IPS DF 4.7 (cell line): Measurements from ENCODE around the gene DGCR8.
A peak's percentile ranks its signal among the peaks of the same experiment; 100 is the strongest.

Experiments used
- DNase-seq: peaks from one replicate; pipeline ENCODE4 v3.0.0-alpha.2; 2013; ENCODE audit warnings: low spot score; ENCODE audit errors: extremely low read depth

Gene DGCR8

GRCh38 chr22:20079745-20080444 is at the start of gene DGCR8:
Gene DGCR8 (plus strand): TSS chr22:20080241. CDS start chr22:20085964, 5,723 bp downstream.
- DNase-seq, result peak; percentile 53

- no peak for DNase-seq
These were observed 48.2 kb upstream of the DGCR8 start for GRCh38 chr22:20031732-20032406.

GRCh38 chr22:20032407-20032991 is 47.5 kb upstream of the DGCR8 start:
- DNase-seq, result no peak

GRCh38 chr22:20033045-20033706 is 46.9 kb upstream of the DGCR8 start:
- DNase-seq, result no peak

- DNase-seq, result no peak
These were observed 45.9 kb upstream of the DGCR8 start for GRCh38 chr22:20034143-20034542.

GRCh38 chr22:20035375-20036083 is 44.5 kb upstream of the DGCR8 start:
- no peak for DNase-seq

GRCh38 chr22:20036084-20036482 is 44.0 kb upstream of the DGCR8 start:
- no peak for DNase-seq

GRCh38 chr22:20036535-20037392 is 43.3 kb upstream of the DGCR8 start:
- no peak for DNase-seq

GRCh38 chr22:20037419-20037818 is 42.6 kb upstream of the DGCR8 start:
- no peak for DNase-seq

- DNase-seq, result no peak
These were observed 41.5 kb upstream of the DGCR8 start for GRCh38 chr22:20038574-20038973.

- no peak for DNase-seq
These were observed 40.2 kb upstream of the DGCR8 start for GRCh38 chr22:20039683-20040325.

GRCh38 chr22:20040327-20041200 is 39.5 kb upstream of the DGCR8 start:
- no peak for DNase-seq

GRCh38 chr22:20043057-20043996 is 36.7 kb upstream of the DGCR8 start:
- no peak for DNase-seq

- no peak for DNase-seq
These were observed 36.1 kb upstream of the DGCR8 start for GRCh38 chr22:20043997-20044342.

GRCh38 chr22:20044495-20045151 is 35.4 kb upstream of the DGCR8 start:
- DNase-seq, result no peak

GRCh38 chr22:20046730-20047129 is 33.3 kb upstream of the DGCR8 start:
- no peak for DNase-seq

- no peak for DNase-seq
These were observed 28.1 kb upstream of the DGCR8 start for GRCh38 chr22:20051927-20052308.
